Measurements from ENCODE around the gene DUS4L.

The DUS4L gene

GRCh38 chr7:107627002-107627401 is 63.2 kb downstream of the DUS4L start:
- Histone ChIP-seq H3K27me3 (ENCODE audit: insufficient read depth, low read length) (no peaks in the 10 kb centered on the region), H3K79me2 (ENCODE audit: insufficient read depth, low read length) (no peaks in the 10 kb centered on the region), H4K20me1 (ENCODE audit: insufficient read depth, low read length) (no peaks in the 10 kb centered on the region), H3K36me3 (ENCODE audit: insufficient read depth, low read length) (no peaks in the 10 kb centered on the region; the same call in 1 of the 2 replicates), H2AFZ (ENCODE audit: low read length) (no peak overlapping the region), H3K9ac (ENCODE audit: low read length) (no peak overlapping the region), H3K9me2 (ENCODE audit: low read depth, low read length) (no peaks in the 10 kb centered on the region), H3K4me2 (ENCODE audit: low read length) (no peak overlapping the region), H3K4me1 (ENCODE audit: insufficient read depth, low read length, severe bottlenecking) (no peaks in the 10 kb centered on the region), H3F3A (ENCODE audit: insufficient read depth, low read length) (no peaks in the 10 kb centered on the region), H3K9me3 (ENCODE audit: low read length) (no peaks in the 10 kb centered on the region), H3K27ac (ENCODE audit: low read depth, low read length, poor library complexity, severe bottlenecking) (no peak overlapping the region), H3K4me3 (ENCODE audit: low read depth, low read length, poor library complexity, severe bottlenecking) (no peak overlapping the region)
- TF ChIP-seq, protein P1, sequence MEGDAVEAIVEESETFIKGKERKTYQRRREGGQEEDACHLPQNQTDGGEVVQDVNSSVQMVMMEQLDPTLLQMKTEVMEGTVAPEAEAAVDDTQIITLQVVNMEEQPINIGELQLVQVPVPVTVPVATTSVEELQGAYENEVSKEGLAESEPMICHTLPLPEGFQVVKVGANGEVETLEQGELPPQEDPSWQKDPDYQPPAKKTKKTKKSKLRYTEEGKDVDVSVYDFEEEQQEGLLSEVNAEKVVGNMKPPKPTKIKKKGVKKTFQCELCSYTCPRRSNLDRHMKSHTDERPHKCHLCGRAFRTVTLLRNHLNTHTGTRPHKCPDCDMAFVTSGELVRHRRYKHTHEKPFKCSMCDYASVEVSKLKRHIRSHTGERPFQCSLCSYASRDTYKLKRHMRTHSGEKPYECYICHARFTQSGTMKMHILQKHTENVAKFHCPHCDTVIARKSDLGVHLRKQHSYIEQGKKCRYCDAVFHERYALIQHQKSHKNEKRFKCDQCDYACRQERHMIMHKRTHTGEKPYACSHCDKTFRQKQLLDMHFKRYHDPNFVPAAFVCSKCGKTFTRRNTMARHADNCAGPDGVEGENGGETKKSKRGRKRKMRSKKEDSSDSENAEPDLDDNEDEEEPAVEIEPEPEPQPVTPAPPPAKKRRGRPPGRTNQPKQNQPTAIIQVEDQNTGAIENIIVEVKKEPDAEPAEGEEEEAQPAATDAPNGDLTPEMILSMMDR (IDR thresholded peaks at IDR 0.05; ENCODE audit: low read length): no peak
- no peak for TF ChIP-seq EZH2 (IDR thresholded peaks at IDR 0.05; ENCODE audit: borderline replicate concordance, low read length)

All from OCI-LY1 (cell line).